MV-4-11 (cell line): ENCODE results near the gene IGF2.

Experiments used
- DNase-seq: peaks from one replicate; lab custom pipeline; 2025; lab: John Stamatoyannopoulos, UW

The IGF2 gene

GRCh38 chr11:2103668-2104523, 35.3 kb downstream of the IGF2 start:
- no peak for DNase-seq

GRCh38 chr11:2102883-2103213, 36.3 kb downstream of the IGF2 start:
- no peak for DNase-seq

GRCh38 chr11:2102132-2102882, 36.9 kb downstream of the IGF2 start:
- DNase-seq, result no peak

- no peak for DNase-seq
These were observed 38.0 kb downstream of the IGF2 start for GRCh38 chr11:2101171-2101675.

- no peak for DNase-seq
These were observed 38.6 kb downstream of the IGF2 start for GRCh38 chr11:2100361-2101170.

GRCh38 chr11:2099516-2100349, 39.5 kb downstream of the IGF2 start:
- DNase-seq, result no peak

GRCh38 chr11:2098691-2099515, 40.3 kb downstream of the IGF2 start:
- DNase-seq, result no peak

- no peak for DNase-seq
These were observed 41.0 kb downstream of the IGF2 start for GRCh38 chr11:2097998-2098690.

GRCh38 chr11:2097356-2097997, 41.7 kb downstream of the IGF2 start:
- peak; percentile 17 for DNase-seq

- no peak for DNase-seq
These were observed 42.3 kb downstream of the IGF2 start for GRCh38 chr11:2096919-2097301.

GRCh38 chr11:2096011-2096918, 42.9 kb downstream of the IGF2 start:
- DNase-seq, result no peak

- DNase-seq, result no peak
These were observed 43.6 kb downstream of the IGF2 start for GRCh38 chr11:2095542-2095941.

GRCh38 chr11:2095198-2095520, 44.0 kb downstream of the IGF2 start:
- no peak for DNase-seq

- DNase-seq, result no peak
These were observed 44.6 kb downstream of the IGF2 start for GRCh38 chr11:2094354-2095197.

GRCh38 chr11:2093575-2094353, 45.4 kb downstream of the IGF2 start:
- DNase-seq, result no peak

GRCh38 chr11:2092956-2093412, 46.2 kb downstream of the IGF2 start:
- DNase-seq, result no peak

GRCh38 chr11:2092464-2092910, 46.7 kb downstream of the IGF2 start:
- DNase-seq, result no peak
